Keratinocyte (primary cell): ENCODE results near the gene PRSS53. TPM values are rescaled to one million over a fixed set of nuclear protein-coding genes. Genes with fewer than 3 reads are reported as not detected.

Experiments
- DNase-seq: peaks from one replicate; pipeline ENCODE4 v3.0.0-alpha.2; 2011; ENCODE audit warnings: low read depth, missing footprints, low spot score
- FAIRE-seq: peaks from 2 replicates; lab custom pipeline; 2011; peaks lifted over from hg19 to GRCh38; lab: Jason Lieb, UNC
- H2AFZ ChIP-seq: 2 replicates; pipeline ENCODE4 v1.6.0; 2012; ENCODE audit warnings: low read length, control low read depth, inconsistent platforms; ENCODE audit not compliant: control insufficient read depth
- H3K27ac ChIP-seq: 2 replicates; pipeline ENCODE4 v1.5.1; 2011; ENCODE audit warnings: low read length; ENCODE audit not compliant: control insufficient read depth, insufficient read depth
- H3K27me3 ChIP-seq: 3 replicates; pipeline ENCODE4 v1.6.0; 2011; ENCODE audit warnings: low read length; ENCODE audit not compliant: control insufficient read depth, insufficient read depth; ENCODE audit errors: extremely low read depth
- H3K36me3 ChIP-seq, 2 experiments: 2 replicates in 1 of 2; 3 replicates in 1 of 2; pipeline ENCODE4 v1.5.1; 2011; ENCODE audit warnings: low read length in 2 of 2, mild to moderate bottlenecking in 1 of 2; ENCODE audit not compliant: control insufficient read depth in 2 of 2, insufficient read depth in 2 of 2; ENCODE audit errors: extremely low read depth in 1 of 2
- H3K4me1 ChIP-seq: 3 replicates; pipeline ENCODE4 v1.5.1; 2011; ENCODE audit warnings: low read length; ENCODE audit not compliant: control insufficient read depth, insufficient read depth; ENCODE audit errors: extremely low read depth
- H3K4me2 ChIP-seq: 3 replicates; pipeline ENCODE4 v1.6.0; 2011; ENCODE audit warnings: low read depth, low read length; ENCODE audit not compliant: control insufficient read depth, insufficient read depth; ENCODE audit errors: extremely low read depth
- H3K4me3 ChIP-seq, 3 experiments: fragments of 200-600 bp in 1 of 3; sonication (generic) in 1 of 3; 2 replicates in 2 of 3; 3 replicates in 1 of 3; pipeline ENCODE4 v1.5.1; 2011 to 2016; ENCODE audit warnings: low read length in 3 of 3, mild to moderate bottlenecking in 3 of 3, control low read depth in 2 of 3, inconsistent platforms in 1 of 3, low read depth in 1 of 3, mixed read lengths in 1 of 3, mixed run types in 1 of 3, moderate library complexity in 1 of 3; ENCODE audit not compliant: control insufficient read depth in 2 of 3, insufficient read depth in 2 of 3; ENCODE audit errors: extremely low read depth in 1 of 3
- H3K79me2 ChIP-seq: 2 replicates; pipeline ENCODE4 v1.6.0; 2012; ENCODE audit warnings: low read length; ENCODE audit not compliant: control insufficient read depth, insufficient read depth
- H3K9ac ChIP-seq: 3 replicates; pipeline ENCODE4 v1.6.0; 2011; ENCODE audit warnings: low read length; ENCODE audit not compliant: control insufficient read depth, insufficient read depth; ENCODE audit errors: extremely low read depth
- H3K9me1 ChIP-seq: 3 replicates; pipeline ENCODE4 v1.6.0; 2011; ENCODE audit warnings: low read length; ENCODE audit not compliant: control insufficient read depth, insufficient read depth; ENCODE audit errors: extremely low read depth
- H3K9me3 ChIP-seq: 2 replicates; pipeline ENCODE4 v1.5.1; 2012; ENCODE audit warnings: low read depth, low read length; ENCODE audit not compliant: control insufficient read depth
- H4K20me1 ChIP-seq: 3 replicates; pipeline ENCODE4 v1.6.0; 2011; ENCODE audit warnings: low read length; ENCODE audit not compliant: control insufficient read depth, insufficient read depth; ENCODE audit errors: extremely low read depth
- CTCF ChIP-seq, 3 experiments: IDR thresholded peaks in 1 of 3; conservative IDR thresholded peaks in 1 of 3; optimal IDR thresholded peaks in 1 of 3; 2 replicates in 2 of 3; 3 replicates in 1 of 3; pipeline versions ENCODE3 to v1.5.1; 2011; ENCODE audit warnings: low read length in 3 of 3, mild to moderate bottlenecking in 3 of 3, moderate library complexity in 2 of 3, control low read depth in 1 of 3, inconsistent platforms in 1 of 3; ENCODE audit not compliant: insufficient read depth in 2 of 3; ENCODE audit errors: extremely low read depth in 1 of 3
- EZH2 ChIP-seq: IDR thresholded peaks from one replicate; pipeline ENCODE4 v1.6.1; 2012; ENCODE audit warnings: inconsistent platforms, mild to moderate bottlenecking, low read length, moderate library complexity
- dilution Hi-C: fragments of 300-500 bp; cut with MboI; formaldehyde crosslinking; loops from one replicate; pipeline ENCODE4 v1.7.0; 2020; ENCODE audit warnings: low sequenced_read_pairs; ENCODE audit not compliant: extremely low pct_ligation_motif_present
- polyA plus RNA-seq, 5 experiments: library from polyadenylated mRNA; depleted of rRNA in 3 of 5; stranded (reverse) in 3 of 5; stranded (forward) in 1 of 5; unstranded in 1 of 5; fragments of >200 nt; gene quantifications; 1 replicate in 1 of 5; 2 replicates in 3 of 5; 3 replicates in 1 of 5; pipeline versions ENCODE4 v1.2.1 to v1.2.3, GENCODE V29; 2011 to 2012; ENCODE audit warnings: missing spikeins in 2 of 5, low read depth in 1 of 5, low replicate concordance in 1 of 5

PRSS53 gene
- polyA plus RNA-seq, 1 donor (not counting 4 experiments of a cell fraction or from before 2014, with no cell fraction given), result 0.50 TPM

DNA sequence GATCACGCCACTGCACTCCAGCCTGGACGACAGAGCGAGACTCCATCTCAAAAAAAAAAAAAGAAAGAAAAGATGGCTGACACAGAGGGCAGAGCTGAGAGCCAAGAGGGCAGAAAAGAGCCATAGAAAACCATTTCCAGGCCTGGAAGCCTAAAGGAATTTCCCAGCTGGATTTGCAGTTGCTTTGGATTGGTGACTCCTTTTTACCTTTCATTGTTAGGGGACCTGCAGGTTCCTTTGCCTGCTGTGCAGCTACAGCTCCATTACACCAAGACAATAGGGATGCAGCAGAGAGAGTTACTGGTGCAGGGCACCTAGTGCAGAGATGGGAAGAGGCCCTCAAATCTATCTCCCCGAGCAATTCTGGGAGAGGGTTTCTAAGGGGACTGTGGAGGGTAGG lies 33.1 kb downstream of the PRSS53 start:
- no peaks in the 10 kb centered on the region for H3K9me3 ChIP-seq
- no peak for DNase-seq
- H3K9ac ChIP-seq, result no peak overlapping the region
- H3K27me3 ChIP-seq, result no peaks in the 10 kb centered on the region
- no peak overlapping the region for H2AFZ ChIP-seq
- dilution Hi-C loops, result no loop called here
- H3K4me1 ChIP-seq, result peaks cover 13% of the 10 kb centered on the region
- no peak overlapping the region for H3K4me3 ChIP-seq
- no peak overlapping the region for H3K27ac ChIP-seq
- no peak overlapping the region for H3K4me2 ChIP-seq
- no peaks in the 10 kb centered on the region for H3K9me1 ChIP-seq
- TF ChIP-seq CTCF (optimal IDR thresholded peaks at IDR 0.05 in 1 of 3, IDR thresholded peaks at IDR 0.05 in 1 of 3, conservative IDR thresholded peaks at IDR 0.05 in 1 of 3; ENCODE audit: extremely low read depth in 1 of 3, insufficient read depth in 2 of 3, low read length in 3 of 3), result no peak
- TF ChIP-seq EZH2, result no peak
- no peaks in the 10 kb centered on the region for H3K79me2 ChIP-seq
- FAIRE-seq, result no peak
- H4K20me1 ChIP-seq, result no peaks in the 10 kb centered on the region
- peaks cover 4 to 5% of the 10 kb centered on the region in 2 experiments for H3K36me3 ChIP-seq

DNA sequence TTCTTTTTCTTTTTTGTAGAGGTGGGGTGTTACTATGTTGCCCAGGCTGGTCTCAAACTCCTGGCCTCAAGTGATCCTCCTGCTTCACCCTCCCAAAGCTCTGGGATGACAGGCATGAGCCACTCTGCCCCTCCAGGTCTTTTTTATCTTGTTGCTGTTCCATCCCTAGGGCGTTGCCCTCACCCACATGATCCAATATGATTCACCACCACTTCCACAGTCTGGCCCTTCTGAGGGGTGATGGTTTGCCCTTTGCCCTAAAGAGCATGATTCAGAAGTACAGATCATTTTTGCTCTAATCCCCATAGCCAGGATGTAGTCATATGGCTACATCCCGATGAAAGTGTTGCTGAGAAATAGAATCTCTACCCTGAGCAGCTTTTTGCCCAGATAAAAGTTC lies 36.6 kb downstream of the PRSS53 start:
- dilution Hi-C loops, result no loop called here
- H3K27me3 ChIP-seq, result no peaks in the 10 kb centered on the region

More for the DNA sequence above, 36.6 kb downstream of the PRSS53 start:
- FAIRE-seq, result peak; percentile 94
- Histone ChIP-seq H3K9me3 (no peaks in the 10 kb centered on the region), H3K9me1 (no peaks in the 10 kb centered on the region), H3K4me3 (no peak overlapping the region), H4K20me1 (no peaks in the 10 kb centered on the region), H3K27ac (peak overlapping the region; percentile 59), H3K36me3 (no peaks in the 10 kb centered on the region), H3K4me2 (peak overlapping the region; percentile 58), H2AFZ (peak overlapping the region; percentile 17), H3K4me1 (peaks cover 13% of the 10 kb centered on the region), H3K79me2 (no peaks in the 10 kb centered on the region), H3K9ac (no peak overlapping the region)
- TF ChIP-seq CTCF (optimal IDR thresholded peaks at IDR 0.05 in 1 of 3, IDR thresholded peaks at IDR 0.05 in 1 of 3, conservative IDR thresholded peaks at IDR 0.05 in 1 of 3; ENCODE audit: extremely low read depth in 1 of 3, insufficient read depth in 2 of 3, low read length in 3 of 3) (no peak), EZH2 (no peak)
- peak; percentile 73 for DNase-seq
